Lower lobe of right lung (tissue), 2 donors: ENCODE data around the gene RAPGEF2. TPM values are rescaled to one million over a fixed set of nuclear protein-coding genes. Genes with fewer than 3 reads are reported as not detected.
"Not testable (repeated sequence)": the region's sequence is repeated elsewhere in the genome, so short reads cannot be mapped to it uniquely, and the experiment has no call there.

ENCODE experiments used
- ATAC-seq, 2 donors: fragments of 200-7000 bp; cut with Tn5 transposase; one replicate each; pipeline ENCODE4 v1.9.1; 2020 to 2022; ENCODE audit warnings: mild to moderate bottlenecking in 2 of 2, moderate library complexity in 2 of 2
- DNase-seq: peaks from one replicate; pipeline ENCODE4 v3.0.0-alpha.2; 2020
- H3K27ac ChIP-seq: fragments of 200-600 bp; one replicate; pipeline ENCODE4 v1.8.0; 2022
- H3K27me3 ChIP-seq: fragments of 200-600 bp; one replicate; pipeline ENCODE4 v1.8.0; 2022; ENCODE audit warnings: low read depth
- H3K36me3 ChIP-seq: fragments of 200-600 bp; one replicate; pipeline ENCODE4 v1.8.0; 2022; ENCODE audit warnings: mild to moderate bottlenecking
- H3K4me1 ChIP-seq: fragments of 200-600 bp; one replicate; pipeline ENCODE4 v1.8.0; 2022
- H3K4me3 ChIP-seq: fragments of 200-600 bp; one replicate; pipeline ENCODE4 v1.8.0; 2022; ENCODE audit warnings: mild to moderate bottlenecking
- H3K9me3 ChIP-seq: fragments of 200-600 bp; one replicate; pipeline ENCODE4 v1.8.0; 2022
- intact Hi-C: fragments of 100-400 bp; cut with DNase I; formaldehyde crosslinking; loops from one replicate; pipeline ENCODE4 v1.11.0; 2022
- total RNA-seq: library from RNA; stranded (reverse); fragmentation: NEBNext Ultra II Directional; extraction: Animal tissue kit (Norgen Biotek cat#: 25700); gene quantifications from one replicate; pipeline ENCODE4 v1.2.1, GENCODE V29; 2021
- TF ChIP-seq, protein P1 (sequence below): fragments of 200-600 bp; IDR thresholded peaks from one replicate; pipeline ENCODE4 v1.8.0; 2022; ENCODE audit warnings: antibody characterized with exemption, mild to moderate bottlenecking
- donor health status: DM: no; HTN: yes; CAD: no; lungs with severe emphysema.

The RAPGEF2 gene
- total RNA-seq, 1 donor from 2014 or later, result 66.4 TPM

DNA sequence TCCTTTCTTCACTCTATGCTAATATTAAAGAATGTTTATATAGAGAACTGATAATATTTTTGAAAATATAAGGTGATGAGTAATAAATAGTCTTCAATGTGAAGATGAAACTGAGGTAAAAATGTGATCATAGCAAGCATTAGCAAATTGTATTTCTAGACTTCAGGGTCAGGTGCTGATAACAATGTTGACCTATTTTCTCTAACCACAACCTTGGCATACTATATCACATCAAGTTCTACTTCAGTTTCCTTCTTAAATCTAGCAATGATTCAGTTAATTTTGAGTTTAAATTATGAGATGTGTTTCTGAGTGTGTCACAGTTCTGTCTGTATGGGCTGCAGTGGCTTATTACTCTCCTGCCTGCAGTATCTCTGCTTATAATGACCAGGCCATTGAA is 209.4 kb downstream of the RAPGEF2 start:
- peak in 1 of 2 donors; percentile 32 for ATAC-seq
- Histone ChIP-seq H3K27ac (no peak overlapping the region), H3K36me3 (peaks cover 28% of the 10 kb centered on the region), H3K4me1 (peaks cover 9% of the 10 kb centered on the region), H3K9me3 (no peaks in the 10 kb centered on the region), H3K27me3 (no peaks in the 10 kb centered on the region), H3K4me3 (no peak overlapping the region)
- intact Hi-C loops, result no loop called here
- TF ChIP-seq, protein P1, sequence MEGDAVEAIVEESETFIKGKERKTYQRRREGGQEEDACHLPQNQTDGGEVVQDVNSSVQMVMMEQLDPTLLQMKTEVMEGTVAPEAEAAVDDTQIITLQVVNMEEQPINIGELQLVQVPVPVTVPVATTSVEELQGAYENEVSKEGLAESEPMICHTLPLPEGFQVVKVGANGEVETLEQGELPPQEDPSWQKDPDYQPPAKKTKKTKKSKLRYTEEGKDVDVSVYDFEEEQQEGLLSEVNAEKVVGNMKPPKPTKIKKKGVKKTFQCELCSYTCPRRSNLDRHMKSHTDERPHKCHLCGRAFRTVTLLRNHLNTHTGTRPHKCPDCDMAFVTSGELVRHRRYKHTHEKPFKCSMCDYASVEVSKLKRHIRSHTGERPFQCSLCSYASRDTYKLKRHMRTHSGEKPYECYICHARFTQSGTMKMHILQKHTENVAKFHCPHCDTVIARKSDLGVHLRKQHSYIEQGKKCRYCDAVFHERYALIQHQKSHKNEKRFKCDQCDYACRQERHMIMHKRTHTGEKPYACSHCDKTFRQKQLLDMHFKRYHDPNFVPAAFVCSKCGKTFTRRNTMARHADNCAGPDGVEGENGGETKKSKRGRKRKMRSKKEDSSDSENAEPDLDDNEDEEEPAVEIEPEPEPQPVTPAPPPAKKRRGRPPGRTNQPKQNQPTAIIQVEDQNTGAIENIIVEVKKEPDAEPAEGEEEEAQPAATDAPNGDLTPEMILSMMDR, result no peak
- no peak for DNase-seq

DNA sequence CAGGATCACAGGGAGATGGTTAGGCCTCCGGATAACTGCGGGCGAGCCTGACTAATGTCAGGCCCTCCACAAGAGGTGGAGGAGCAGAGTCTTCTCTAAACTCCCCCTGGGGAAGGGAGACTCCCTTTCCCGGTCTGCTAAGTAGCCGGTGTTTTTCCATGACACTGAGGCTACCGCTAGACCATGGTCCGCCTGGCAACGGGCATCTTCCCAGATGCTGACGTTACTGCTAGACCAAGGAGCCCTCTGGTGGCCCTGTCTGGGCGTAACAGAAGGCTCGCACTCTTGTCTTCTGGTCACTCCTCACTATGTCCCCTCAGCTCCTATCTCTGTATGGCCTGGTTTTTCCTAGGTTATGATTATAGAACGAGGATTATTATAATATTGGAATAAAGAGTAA is 213.0 kb downstream of the RAPGEF2 start:
- H3K36me3 ChIP-seq, result peaks cover 30% of the 10 kb centered on the region
- H3K9me3 ChIP-seq, H3K27me3 ChIP-seq, H3K27ac ChIP-seq, H3K4me1 ChIP-seq, intact Hi-C loops, H3K4me3 ChIP-seq, ATAC-seq: not testable (repeated sequence)
- DNase-seq, result peak; percentile 51

DNA sequence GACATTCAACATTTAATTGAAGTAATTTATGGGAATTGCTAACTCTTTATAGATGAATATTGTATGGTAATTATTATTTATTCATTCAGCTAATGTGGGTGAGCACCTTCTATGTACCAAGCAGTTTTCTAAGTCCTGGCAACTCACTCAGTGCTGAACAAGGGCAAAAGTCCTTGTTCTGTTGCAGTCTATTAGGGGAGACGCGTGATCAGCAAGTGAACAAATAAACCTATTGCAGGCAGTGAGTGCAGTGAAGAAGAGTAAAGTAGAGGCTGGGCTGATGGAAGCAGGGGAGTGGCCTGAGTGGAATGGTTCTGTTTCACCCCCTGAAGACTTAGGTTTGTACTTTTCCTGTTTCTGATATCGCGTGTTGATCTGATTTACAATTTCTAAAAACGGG is 214.3 kb downstream of the RAPGEF2 start:
- Histone ChIP-seq H3K9me3 (no peaks in the 10 kb centered on the region), H3K4me1 (no peaks in the 10 kb centered on the region), H3K4me3 (no peak overlapping the region), H3K27me3 (no peaks in the 10 kb centered on the region), H3K27ac (no peak overlapping the region), H3K36me3 (peaks cover 34% of the 10 kb centered on the region)
- TF ChIP-seq, protein P1, result no peak
- DNase-seq (no peak), ATAC-seq (no peak)
- intact Hi-C loops, result no loop called here

DNA sequence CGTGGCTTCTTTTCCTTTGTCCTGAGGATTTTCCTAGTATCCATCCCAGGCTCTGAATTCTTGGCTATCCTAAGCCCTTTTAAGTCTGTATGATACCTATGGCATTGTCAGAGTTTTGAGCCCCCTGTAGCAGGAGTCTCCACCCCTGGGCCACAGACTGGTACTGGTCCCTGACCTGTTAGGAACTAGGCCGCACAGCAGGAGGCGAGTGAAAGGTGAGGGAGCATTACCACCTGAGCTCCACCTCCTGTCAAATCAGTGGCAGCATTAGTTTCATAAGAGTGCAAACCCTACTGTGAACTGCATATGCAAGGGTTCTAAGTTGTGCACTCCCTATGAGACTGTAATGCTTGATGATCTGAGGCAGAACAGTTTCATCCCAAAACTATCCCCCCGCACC is 216.1 kb downstream of the RAPGEF2 start:
- no peak for DNase-seq

DNA sequence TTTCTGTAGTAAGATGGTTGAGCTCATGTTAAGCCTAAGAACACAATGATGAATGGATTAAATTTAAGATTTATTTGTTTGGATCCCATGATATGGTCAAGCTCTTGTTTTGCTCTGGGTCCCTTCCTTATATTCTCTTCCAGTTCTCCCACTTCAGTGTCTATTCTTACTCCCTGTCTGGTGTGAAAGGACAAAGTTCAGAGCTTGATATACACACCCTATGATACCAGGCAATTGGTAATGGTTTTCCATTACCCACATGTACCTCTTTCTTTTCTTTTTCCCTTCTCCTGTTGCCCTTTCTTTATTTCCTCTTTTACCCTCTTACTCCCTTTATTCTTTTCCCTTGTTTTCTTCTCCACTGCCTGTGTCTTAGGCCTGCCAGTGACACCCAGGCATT is 223.6 kb downstream of the RAPGEF2 start:
- ATAC-seq, result no peak
- TF ChIP-seq, protein P1, result no peak
- H3K36me3 ChIP-seq, result peaks cover 45% of the 10 kb centered on the region
- DNase-seq, result no peak
- intact Hi-C loops, result no loop called here
- no peak overlapping the region for H3K27ac ChIP-seq
- no peak overlapping the region for H3K4me3 ChIP-seq
- H3K27me3 ChIP-seq, result no peaks in the 10 kb centered on the region
- no peaks in the 10 kb centered on the region for H3K9me3 ChIP-seq
- H3K4me1 ChIP-seq, result no peaks in the 10 kb centered on the region

More for the DNA sequence above, 216.1 kb downstream of the RAPGEF2 start:
- ATAC-seq, result no peak
- TF ChIP-seq, protein P1, result no peak
- H3K27ac ChIP-seq, result no peak overlapping the region
- no peak overlapping the region for H3K4me3 ChIP-seq
- no peaks in the 10 kb centered on the region for H3K4me1 ChIP-seq
- H3K27me3 ChIP-seq, result no peaks in the 10 kb centered on the region
- peaks cover 52% of the 10 kb centered on the region for H3K36me3 ChIP-seq
- intact Hi-C loops, result no loop called here
- H3K9me3 ChIP-seq, result no peaks in the 10 kb centered on the region

DNA sequence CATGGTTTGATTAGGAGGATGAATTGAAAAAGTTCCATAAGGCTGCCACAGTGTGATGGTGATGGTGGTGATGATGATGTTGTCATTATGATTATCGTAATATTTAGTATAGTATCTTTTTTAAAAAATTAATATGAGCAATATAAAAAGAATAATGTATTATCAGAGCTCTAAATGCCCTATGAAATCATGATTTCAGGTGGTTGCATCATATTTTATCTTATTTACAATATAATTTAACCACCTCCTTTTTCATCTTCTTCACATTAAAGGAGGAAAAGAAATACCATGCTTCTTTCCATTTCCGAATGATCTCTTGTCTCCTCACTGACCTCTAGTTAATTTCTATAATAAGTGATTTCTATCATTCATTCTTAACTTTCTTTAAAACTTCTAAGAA is 225.9 kb downstream of the RAPGEF2 start:
- TF ChIP-seq, protein P1, result no peak
- peaks cover 48% of the 10 kb centered on the region for H3K36me3 ChIP-seq
- intact Hi-C loops, result no loop called here
- no peak overlapping the region for H3K27ac ChIP-seq
- H3K4me1 ChIP-seq, result no peaks in the 10 kb centered on the region
- ATAC-seq, result no peak
- H3K9me3 ChIP-seq, result no peaks in the 10 kb centered on the region
- no peaks in the 10 kb centered on the region for H3K27me3 ChIP-seq
- DNase-seq, result no peak
- H3K4me3 ChIP-seq, result no peak overlapping the region
